Glomerular visceral epithelial cell (primary cell): ENCODE measurements around the gene KCTD14.
"Not testable (repeated sequence)": the region's sequence is repeated elsewhere in the genome, so short reads cannot be mapped to it uniquely, and the experiment has no call there.

Experiments
- DNase-seq: peaks from one replicate; pipeline ENCODE4 v3.0.0-alpha.2; 2016; ENCODE audit errors: extremely low spot score

Gene KCTD14

GRCh38 chr11:78023426-78023825 is 350 bp upstream of the KCTD14 start:
- no peak for DNase-seq

GRCh38 chr11:78021611-78022010 is 1.5 kb downstream of the KCTD14 start:
- DNase-seq, result no peak

GRCh38 chr11:78020246-78020645 is 2.8 kb downstream of the KCTD14 start:
- DNase-seq, result no peak

GRCh38 chr11:78019808-78020207 is 3.3 kb downstream of the KCTD14 start:
- peak; percentile 29 for DNase-seq

GRCh38 chr11:78015878-78016277 is 7.2 kb downstream of the KCTD14 start:
- no peak for DNase-seq

- DNase-seq, result not testable (repeated sequence)
Observed at GRCh38 chr11:78014937-78015520, 8.0 kb downstream of the KCTD14 start.

- DNase-seq, result no peak
Observed at GRCh38 chr11:78011301-78011700, 11.8 kb downstream of the KCTD14 start.

- DNase-seq, result no peak
Observed at GRCh38 chr11:78010755-78011154, 12.3 kb downstream of the KCTD14 start.

GRCh38 chr11:78010304-78010703 is 12.8 kb downstream of the KCTD14 start:
- DNase-seq, result no peak

- DNase-seq, result no peak
Observed at GRCh38 chr11:78009062-78009461, 14.0 kb downstream of the KCTD14 start.

GRCh38 chr11:78000193-78000592 is 22.9 kb downstream of the KCTD14 start:
- DNase-seq, result peak; percentile 74

- DNase-seq, result no peak
Observed at GRCh38 chr11:77999446-78000030, 23.5 kb downstream of the KCTD14 start.

GRCh38 chr11:77994434-77995362 is 28.4 kb downstream of the KCTD14 start, which contains the start of gene INTS4:
INTS4 (minus strand) TSS chr11:77994668; CDS start chr11:77994643, 25 bp downstream.
- DNase-seq, result peak; percentile 100

- no peak for DNase-seq
Observed at GRCh38 chr11:77993902-77994301, 29.2 kb downstream of the KCTD14 start.

- no peak for DNase-seq
Observed at GRCh38 chr11:77990981-77991380, 32.1 kb downstream of the KCTD14 start.

- not testable (repeated sequence) for DNase-seq
Observed at GRCh38 chr11:77986456-77986855, 36.6 kb downstream of the KCTD14 start.

- no peak for DNase-seq
Observed at GRCh38 chr11:77981346-77981947, 41.6 kb downstream of the KCTD14 start.

GRCh38 chr11:77968337-77968736 is 54.7 kb downstream of the KCTD14 start:
- DNase-seq, result no peak

GRCh38 chr11:77967753-77968152 is 55.3 kb downstream of the KCTD14 start:
- DNase-seq, result no peak

GRCh38 chr11:77967121-77967520 is 56.0 kb downstream of the KCTD14 start:
- DNase-seq, result no peak

GRCh38 chr11:77966338-77966737 is 56.7 kb downstream of the KCTD14 start:
- DNase-seq, result no peak
